Gastroesophageal sphincter (tissue), 3 donors: ENCODE data around the gene NAV2.

Source experiments
- EP300 ChIP-seq: sonication (generic); formaldehyde crosslinking; IDR thresholded peaks from one replicate; pipeline ENCODE4 v1.6.1; 2017; ENCODE audit warnings: antibody characterized with exemption, mild to moderate bottlenecking
- TF ChIP-seq, protein P1 (sequence below), 4 experiments: fragments of 200-600 bp in 2 of 4; fragments of 450-650 bp in 2 of 4; sonication (generic) in 1 of 4; IDR thresholded peaks; one replicate each; pipeline ENCODE4 v1.5.1; 2017 to 2019; ENCODE audit warnings: antibody characterized with exemption in 4 of 4, mild to moderate bottlenecking in 2 of 4, moderate library complexity in 2 of 4

DNA sequence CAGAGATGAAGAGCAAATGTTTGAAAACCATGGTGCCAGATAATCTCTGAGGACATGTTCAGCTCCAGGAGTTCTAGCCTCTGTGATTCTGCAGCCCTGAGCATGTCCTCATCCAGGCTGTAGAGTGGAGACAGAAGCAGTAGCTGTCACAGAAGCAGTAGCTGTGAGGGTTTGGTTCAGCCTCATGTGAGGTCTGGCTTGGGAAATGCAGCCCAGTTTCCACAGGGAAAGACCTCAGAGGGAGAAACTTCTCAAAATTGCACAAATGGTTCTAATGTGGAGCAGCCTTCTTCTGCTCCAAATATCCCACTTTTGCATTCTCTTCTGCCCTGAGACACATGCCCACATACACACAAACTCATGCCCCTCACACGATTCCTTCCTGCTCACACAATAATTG, 399.2 kb downstream of the NAV2 start:
- TF ChIP-seq, protein P1, sequence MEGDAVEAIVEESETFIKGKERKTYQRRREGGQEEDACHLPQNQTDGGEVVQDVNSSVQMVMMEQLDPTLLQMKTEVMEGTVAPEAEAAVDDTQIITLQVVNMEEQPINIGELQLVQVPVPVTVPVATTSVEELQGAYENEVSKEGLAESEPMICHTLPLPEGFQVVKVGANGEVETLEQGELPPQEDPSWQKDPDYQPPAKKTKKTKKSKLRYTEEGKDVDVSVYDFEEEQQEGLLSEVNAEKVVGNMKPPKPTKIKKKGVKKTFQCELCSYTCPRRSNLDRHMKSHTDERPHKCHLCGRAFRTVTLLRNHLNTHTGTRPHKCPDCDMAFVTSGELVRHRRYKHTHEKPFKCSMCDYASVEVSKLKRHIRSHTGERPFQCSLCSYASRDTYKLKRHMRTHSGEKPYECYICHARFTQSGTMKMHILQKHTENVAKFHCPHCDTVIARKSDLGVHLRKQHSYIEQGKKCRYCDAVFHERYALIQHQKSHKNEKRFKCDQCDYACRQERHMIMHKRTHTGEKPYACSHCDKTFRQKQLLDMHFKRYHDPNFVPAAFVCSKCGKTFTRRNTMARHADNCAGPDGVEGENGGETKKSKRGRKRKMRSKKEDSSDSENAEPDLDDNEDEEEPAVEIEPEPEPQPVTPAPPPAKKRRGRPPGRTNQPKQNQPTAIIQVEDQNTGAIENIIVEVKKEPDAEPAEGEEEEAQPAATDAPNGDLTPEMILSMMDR (IDR thresholded peaks at IDR 0.05) = no peak
- no peak for TF ChIP-seq EP300
